IMR-90 (cell line): ENCODE measurements around the gene TANGO2. TPM values are rescaled to one million over a fixed set of nuclear protein-coding genes. Genes with fewer than 3 reads are reported as not detected.

Experiments
- ATAC-seq: fragments of 200-7000 bp; cut with Tn5 transposase; 2 replicates; pipeline ENCODE4 v1.9.1; 2020; ENCODE audit warnings: low read depth, mild to moderate bottlenecking, moderate library complexity
- BruUV-seq: library from RNA; stranded (reverse); fragments of 400-500 nt; replicated peaks from 2 replicates; lab custom pipeline; 2021; lab: Mats Ljungman, UMichigan
- CTCF ChIA-PET: fragments of 300-600 bp; formaldehyde crosslinking; extraction: SDS; loops from one replicate; lab custom pipeline; 2021; ENCODE audit warnings: antibody characterized with exemption; lab: Yijun Ruan, JAX
- POLR2A ChIA-PET: fragments of 300-600 bp; sonication (Branson Sonifier 250); formaldehyde crosslinking; loops from one replicate; lab custom pipeline; 2022; ENCODE audit warnings: antibody characterized with exemption; ENCODE audit not compliant: unreplicated experiment; lab: Charles Lee
- DNase-seq: peaks from one replicate; pipeline ENCODE4 v3.0.0; 2013
- H2AFZ ChIP-seq: replicated peaks from 2 replicates; pipeline ENCODE3; 2013; ENCODE audit warnings: low read length, mild to moderate bottlenecking; ENCODE audit not compliant: poor library complexity
- H2AK5ac ChIP-seq: 2 replicates; pipeline ENCODE4 v1.6.1; 2013; ENCODE audit warnings: low read depth, low read length, inconsistent platforms
- H2AK9ac ChIP-seq: replicated peaks from 2 replicates; pipeline ENCODE3; 2013; ENCODE audit warnings: mild to moderate bottlenecking, low read depth, low read length, moderate library complexity; ENCODE audit not compliant: poor library complexity
- H2BK120ac ChIP-seq: 2 replicates; pipeline ENCODE4 v1.6.1; 2013; ENCODE audit warnings: low read depth, low read length, inconsistent platforms
- H2BK15ac ChIP-seq: 3 replicates; pipeline ENCODE4 v1.6.1; 2013; ENCODE audit warnings: low read depth, low read length, inconsistent platforms
- H2BK20ac ChIP-seq: 2 replicates; pipeline ENCODE4 v1.6.1; 2013; ENCODE audit warnings: low read depth, mild to moderate bottlenecking, inconsistent platforms, low read length, moderate library complexity
- H2BK5ac ChIP-seq: 2 replicates; pipeline ENCODE4 v1.6.1; 2013; ENCODE audit warnings: mild to moderate bottlenecking, low read depth, low read length, inconsistent platforms; ENCODE audit not compliant: poor library complexity, severe bottlenecking
- H3K14ac ChIP-seq: replicated peaks from 2 replicates; pipeline ENCODE4 v1.6.1; 2013; ENCODE audit warnings: low read depth, low read length, inconsistent platforms
- H3K18ac ChIP-seq: 2 replicates; pipeline ENCODE4 v1.6.1; 2013; ENCODE audit warnings: low read depth, low read length, control low read depth
- H3K23ac ChIP-seq: 2 replicates; pipeline ENCODE4 v1.6.1; 2013; ENCODE audit warnings: low read depth, low read length, inconsistent platforms
- H3K27ac ChIP-seq: 2 replicates; pipeline ENCODE4 v1.5.1; 2013; ENCODE audit warnings: mild to moderate bottlenecking, control low read depth, low read length; ENCODE audit not compliant: insufficient read depth
- H3K27me3 ChIP-seq: 2 replicates; pipeline ENCODE4 v1.6.1; 2013; ENCODE audit warnings: low read length; ENCODE audit not compliant: control insufficient read depth, insufficient read depth
- H3K36me3 ChIP-seq: 2 replicates; pipeline ENCODE4 v1.6.1; 2013; ENCODE audit warnings: low read length, mixed read lengths; ENCODE audit not compliant: control insufficient read depth, insufficient read depth
- H3K4ac ChIP-seq: 2 replicates; pipeline ENCODE4 v1.6.1; 2013; ENCODE audit warnings: low read depth, low read length, inconsistent platforms
- H3K4me1 ChIP-seq: 2 replicates; pipeline ENCODE4 v1.6.1; 2013; ENCODE audit warnings: low read length, mixed read lengths; ENCODE audit not compliant: control insufficient read depth, insufficient read depth
- H3K4me2 ChIP-seq: 2 replicates; pipeline ENCODE4 v1.6.1; 2013; ENCODE audit warnings: low read depth, mild to moderate bottlenecking, control low read depth, low read length, moderate library complexity
- H3K4me3 ChIP-seq: 2 replicates; pipeline ENCODE4 v1.5.1; 2013; ENCODE audit warnings: low read depth, mild to moderate bottlenecking, control low read depth, low read length, moderate library complexity; ENCODE audit not compliant: insufficient read depth
- H3K56ac ChIP-seq: 2 replicates; pipeline ENCODE4 v1.6.1; 2013; ENCODE audit warnings: low read length, inconsistent platforms; ENCODE audit not compliant: insufficient read depth; ENCODE audit errors: extremely low read depth
- H3K79me1 ChIP-seq, 2 experiments: 2 replicates each; pipeline ENCODE4 v1.6.1; 2013; ENCODE audit warnings: low read length in 2 of 2, inconsistent platforms in 1 of 2, low read depth in 1 of 2
- H3K9ac ChIP-seq: 2 replicates; pipeline ENCODE4 v1.6.1; 2013; ENCODE audit warnings: low read depth, low read length, control low read depth
- H3K9me1 ChIP-seq: 2 replicates; pipeline ENCODE4 v1.6.1; 2013; ENCODE audit warnings: low read length, inconsistent platforms; ENCODE audit not compliant: insufficient read depth
- H3K9me3 ChIP-seq: 2 replicates; pipeline ENCODE4 v1.6.1; 2013; ENCODE audit warnings: low read length; ENCODE audit not compliant: control insufficient read depth, insufficient read depth
- H4K20me1 ChIP-seq: 2 replicates; pipeline ENCODE4 v1.6.1; 2013; ENCODE audit warnings: low read length, inconsistent platforms; ENCODE audit not compliant: insufficient read depth
- H4K5ac ChIP-seq: 2 replicates; pipeline ENCODE4 v1.6.1; 2013; ENCODE audit warnings: mild to moderate bottlenecking, low read depth, low read length, control low read depth
- H4K8ac ChIP-seq, 2 experiments: 2 replicates each; pipeline ENCODE4 v1.6.1; 2013; ENCODE audit warnings: low read depth in 2 of 2, low read length in 2 of 2, control low read depth in 1 of 2, inconsistent platforms in 1 of 2
- H4K91ac ChIP-seq: 2 replicates; pipeline ENCODE4 v1.6.1; 2013; ENCODE audit warnings: low read depth, low read length, inconsistent platforms; ENCODE audit not compliant: insufficient read depth
- BHLHE40 ChIP-seq: fragments of 150-350 bp; IDR thresholded peaks from 2 replicates; pipeline ENCODE4 v1.6.1; 2016; ENCODE audit warnings: mild to moderate bottlenecking, low read depth, low read length
- CEBPB ChIP-seq: IDR thresholded peaks from 2 replicates; pipeline ENCODE4 v1.6.1; 2012; ENCODE audit warnings: low read depth, low read length, improper control_type of control experiment
- CHD1 ChIP-seq: IDR thresholded peaks from 2 replicates; pipeline ENCODE4 v1.6.1; 2012; ENCODE audit warnings: low read depth, low read length, improper control_type of control experiment
- CTCF ChIP-seq: conservative IDR thresholded peaks from 2 replicates; pipeline ENCODE4 v1.5.1; 2012; ENCODE audit warnings: mild to moderate bottlenecking, low read depth, low read length, improper control_type of control experiment
- ELK1 ChIP-seq: fragments of 150-350 bp; IDR thresholded peaks from 2 replicates; pipeline ENCODE4 v1.6.1; 2016; ENCODE audit warnings: low read depth, mild to moderate bottlenecking, low read length, moderate library complexity, borderline replicate concordance
- FOS ChIP-seq: fragments of 150-350 bp; IDR thresholded peaks from 2 replicates; pipeline ENCODE4 v1.6.1; 2016; ENCODE audit warnings: low read depth, low read length
- MAZ ChIP-seq: IDR thresholded peaks from 2 replicates; pipeline ENCODE4 v1.6.1; 2012; ENCODE audit warnings: low read depth, mild to moderate bottlenecking, low read length, improper control_type of control experiment, moderate library complexity, borderline replicate concordance
- MXI1 ChIP-seq: IDR thresholded peaks from 2 replicates; pipeline ENCODE4 v1.6.1; 2012; ENCODE audit warnings: low read depth, mild to moderate bottlenecking, low read length, moderate library complexity, borderline replicate concordance
- NFE2L2 ChIP-seq: fragments of 150-350 bp; IDR thresholded peaks from 2 replicates; pipeline ENCODE4 v1.6.1; 2016; ENCODE audit warnings: low read depth, mild to moderate bottlenecking, low read length
- POLR2A ChIP-seq: IDR thresholded peaks from 2 replicates; pipeline ENCODE4 v1.6.1; 2012; ENCODE audit warnings: mild to moderate bottlenecking, low read depth, low read length
- RAD21 ChIP-seq: IDR thresholded peaks from 2 replicates; pipeline ENCODE4 v1.6.1; 2012; ENCODE audit warnings: low read length, improper control_type of control experiment
- RCOR1 ChIP-seq: IDR thresholded peaks from 2 replicates; pipeline ENCODE4 v1.6.1; 2012; ENCODE audit warnings: mild to moderate bottlenecking, low read length, improper control_type of control experiment; ENCODE audit not compliant: insufficient replicate concordance
- RFX5 ChIP-seq: IDR thresholded peaks from 2 replicates; pipeline ENCODE4 v1.8.0; 2012; ENCODE audit warnings: low read depth, mild to moderate bottlenecking, low read length, moderate library complexity
- SMC3 ChIP-seq: fragments of 150-350 bp; IDR thresholded peaks from 2 replicates; pipeline ENCODE4 v1.6.1; 2016; ENCODE audit warnings: low read depth, mild to moderate bottlenecking, antibody characterized with exemption, low read length, moderate library complexity
- USF2 ChIP-seq: fragments of 150-350 bp; IDR thresholded peaks from 2 replicates; pipeline ENCODE4 v1.6.1; 2017; ENCODE audit warnings: mild to moderate bottlenecking, antibody characterized with exemption, low read length, low read depth
- WGBS, 2 experiments: methylation state at CpG; one replicate each; pipeline versions ENCODE4 v1.1.5 to v1.1.7; 2013; ENCODE audit warnings: missing lambda C conversion rate in 2 of 2; ENCODE audit not compliant: insufficient read length in 1 of 2; ENCODE audit errors: extremely low coverage in 2 of 2; 5-methylcytosine and 5-hydroxymethylcytosine counted together
- dilution Hi-C: fragments of 300-500 bp; cut with HindIII; formaldehyde crosslinking; loops from one replicate; pipeline ENCODE4 v1.14.3; 2018; ENCODE audit warnings: low sequenced_read_pairs; ENCODE audit not compliant: unreplicated experiment
- in situ Hi-C: fragments of 300-500 bp; cut with MboI; formaldehyde crosslinking; loops from 3 replicates; pipeline ENCODE4 v1.14.3; 2019; ENCODE audit warnings: low sequenced_read_pairs, inconsistent platforms, mixed read lengths
- intact Hi-C: fragments of 100-400 bp; cut with micrococcal nuclease; formaldehyde crosslinking; loops from 2 replicates; pipeline ENCODE4 v1.10.0; 2022
- polyA plus RNA-seq, 3 experiments: library from polyadenylated mRNA; depleted of rRNA; stranded (reverse); fragments of >200 nt; gene quantifications; 2 replicates each; pipeline ENCODE4 v1.2.3, GENCODE V29; 2012; ENCODE audit warnings: low replicate concordance in 1 of 3
- total RNA-seq: library from RNA; depleted of rRNA; stranded (reverse); fragments of >200 nt; gene quantifications from 2 replicates; pipeline ENCODE4 v1.2.3, GENCODE V29; 2012

TANGO2 gene
- total and polyA plus RNA-seq, 2 of the 4 experiments (the other 2 are of a cell fraction) = 45.1 to 75.1 TPM

GRCh38 chr22:20096574-20097420, 75.9 kb downstream of the TANGO2 start:
- ATAC-seq (no peak), DNase-seq (no peak)
- Histone ChIP-seq H4K20me1 (peaks cover 13% of the 10 kb centered on the region), H4K91ac (no peak overlapping the region), H2BK20ac (no peak overlapping the region), H3K4me3 (no peak overlapping the region), H3K23ac (no peak overlapping the region), H3K14ac (no peak overlapping the region), H3K79me1 (peaks cover 31 to 73% of the 10 kb centered on the region in 2 experiments), H3K18ac (no peak overlapping the region), H4K8ac (no peak overlapping the region), H3K4me1 (no peaks in the 10 kb centered on the region), H2BK15ac (no peak overlapping the region), H2BK120ac (no peak overlapping the region), H3K27ac (no peak overlapping the region), H3K27me3 (no peaks in the 10 kb centered on the region), H3K56ac (no peak overlapping the region), H3K9me3 (no peaks in the 10 kb centered on the region), H2BK5ac (no peak overlapping the region), H2AK9ac (no peak overlapping the region), H3K4ac (no peak overlapping the region), H2AK5ac (no peak overlapping the region), H2AFZ (no peak overlapping the region), H4K5ac (no peak overlapping the region), H3K4me2 (no peak overlapping the region), H3K9ac (no peak overlapping the region), H3K36me3 (peaks cover 68% of the 10 kb centered on the region), H3K9me1 (no peaks in the 10 kb centered on the region)
- ChIA-PET CTCF (no interaction called here), POLR2A (no interaction called here)
- BruUV-seq = no TSS peak
- intact Hi-C loops (no loop called here), in situ Hi-C loops (no loop called here), dilution Hi-C loops (no loop called here)
- no CpG with 5 or more reads among the region's 2 CpGs for WGBS, 2 experiments
- TF ChIP-seq MAZ (no peak), CTCF (no peak), BHLHE40 (no peak), RFX5 (no peak), CHD1 (no peak), MXI1 (no peak), SMC3 (no peak), USF2 (no peak), CEBPB (no peak), FOS (no peak), NFE2L2 (no peak), RAD21 (no peak), ELK1 (no peak), POLR2A (no peak), RCOR1 (no peak)
